HG02571 (cell line): ENCODE measurements around the gene OVCA2.

Experiments
- ATAC-seq: cut with Tn5 transposase; IDR thresholded peaks from one replicate; pipeline ENCODE4 v1.9.1; 2021; ENCODE audit warnings: mild to moderate bottlenecking, moderate library complexity; ENCODE audit not compliant: unreplicated experiment

OVCA2 gene

GRCh38 chr17:2030779-2031163 is 11.1 kb upstream of the OVCA2 start:
- ATAC-seq = peak; percentile 8

- ATAC-seq = no peak
Observed at GRCh38 chr17:2033153-2033552, 8.7 kb upstream of the OVCA2 start.

GRCh38 chr17:2034157-2034556 is 7.7 kb upstream of the OVCA2 start:
- ATAC-seq = no peak

- ATAC-seq = no peak
Observed at GRCh38 chr17:2034806-2035540, 6.8 kb upstream of the OVCA2 start.

GRCh38 chr17:2035541-2036488 is 6.0 kb upstream of the OVCA2 start:
- no peak for ATAC-seq

- no peak for ATAC-seq
Observed at GRCh38 chr17:2037155-2037554, 4.7 kb upstream of the OVCA2 start.

GRCh38 chr17:2040219-2040827 is 1.5 kb upstream of the OVCA2 start:
- ATAC-seq = no peak

GRCh38 chr17:2040942-2041560 is 771 bp upstream of the OVCA2 start:
- ATAC-seq = no peak

GRCh38 chr17:2042390-2042847 is 597 bp downstream of the OVCA2 start:
- ATAC-seq = no peak

- ATAC-seq = no peak
Observed at GRCh38 chr17:2042933-2043332, 1.1 kb downstream of the OVCA2 start.

- ATAC-seq = no peak
Observed at GRCh38 chr17:2043785-2044184, 2.0 kb downstream of the OVCA2 start.

GRCh38 chr17:2044263-2044894 is 2.6 kb downstream of the OVCA2 start:
- no peak for ATAC-seq

GRCh38 chr17:2047590-2047989 is 5.8 kb downstream of the OVCA2 start:
- no peak for ATAC-seq

GRCh38 chr17:2048805-2049204 is 7.0 kb downstream of the OVCA2 start:
- no peak for ATAC-seq

- ATAC-seq = peak; percentile 43
Observed at GRCh38 chr17:2049333-2050299, 7.8 kb downstream of the OVCA2 start.

- peak; percentile 19 for ATAC-seq
Observed at GRCh38 chr17:2050300-2051060, 8.7 kb downstream of the OVCA2 start.

GRCh38 chr17:2051061-2051932 is 9.5 kb downstream of the OVCA2 start:
- ATAC-seq = no peak
